Choroid plexus epithelial cell (primary cell): ENCODE data around the gene P4HA1.
"Not testable (repeated sequence)": the region's sequence is repeated elsewhere in the genome, so short reads cannot be mapped to it uniquely, and the experiment has no call there.

ENCODE experiments used
- DNase-seq: peaks from one replicate; pipeline ENCODE4 v3.0.0-alpha.2; 2010; ENCODE audit warnings: low read depth
- H3K4me3 ChIP-seq: 2 replicates; pipeline ENCODE4 v1.5.1; 2011; ENCODE audit warnings: low read depth, mild to moderate bottlenecking, control low read depth, low read length, moderate library complexity
- CTCF ChIP-seq: conservative IDR thresholded peaks from 2 replicates; pipeline ENCODE4 v1.5.1; 2011; ENCODE audit warnings: low read depth, mild to moderate bottlenecking, control low read depth, inconsistent platforms, low read length, moderate library complexity

Gene P4HA1

GRCh38 chr10:73110345-73110849, 13.7 kb upstream of the P4HA1 start, which contains the start of gene NUDT13:
TSS of gene NUDT13 (plus strand) at chr10:73110455. CDS start at chr10:73114366, 3,911 bp downstream.
- DNase-seq, result peak; percentile 85
- TF ChIP-seq CTCF, result no peak
- peak within 1 kb of the TSS; percentile 65 for H3K4me3 ChIP-seq

GRCh38 chr10:73109248-73109652, 12.6 kb upstream of the P4HA1 start:
- not testable (repeated sequence) for DNase-seq

GRCh38 chr10:73106301-73106700, 9.6 kb upstream of the P4HA1 start:
- DNase-seq, result no peak
- TF ChIP-seq CTCF, result no peak
- H3K4me3 ChIP-seq, result no peak overlapping the region

More at GRCh38 chr10:73109248-73109652, 12.6 kb upstream of the P4HA1 start:
- H3K4me3 ChIP-seq, result not testable (repeated sequence)

GRCh38 chr10:73099141-73099540, 2.5 kb upstream of the P4HA1 start:
- DNase-seq, result no peak
- no peak overlapping the region for H3K4me3 ChIP-seq
- TF ChIP-seq CTCF, result no peak

GRCh38 chr10:73097305-73097670, 622 bp upstream of the P4HA1 start:
- peak overlapping the region; percentile 69 for H3K4me3 ChIP-seq
- TF ChIP-seq CTCF, result no peak

GRCh38 chr10:73096041-73096448, 621 bp downstream of the P4HA1 start:
- DNase-seq, result peak; percentile 81
- H3K4me3 ChIP-seq, result peak overlapping the region; percentile 69
- TF ChIP-seq CTCF, result no peak

More at GRCh38 chr10:73097305-73097670, 622 bp upstream of the P4HA1 start:
- no peak for DNase-seq

- DNase-seq, result peak; percentile 91
- no peak for TF ChIP-seq CTCF
- peak overlapping the region; percentile 69 for H3K4me3 ChIP-seq
Measured at GRCh38 chr10:73095481-73096021, 1.1 kb downstream of the P4HA1 start.
